Trophoblast cell (in vitro differentiated cells and primary cell): ENCODE results near the gene NR1I3.

ENCODE experiments used
- DNase-seq, 2 donors: peaks; one replicate each; pipeline ENCODE4 v3.0.0-alpha.2; 2016
- H2AFZ ChIP-seq: 2 replicates; pipeline ENCODE4 v1.6.1; 2013; ENCODE audit warnings: low read length, moderate library complexity, mild to moderate bottlenecking; ENCODE audit not compliant: insufficient read depth, poor library complexity
- H2AK5ac ChIP-seq: 2 replicates; pipeline ENCODE4 v1.6.1; 2013; ENCODE audit warnings: mild to moderate bottlenecking, low read length
- H2BK120ac ChIP-seq: 2 replicates; pipeline ENCODE4 v1.6.1; 2013; ENCODE audit warnings: low read length, mild to moderate bottlenecking, moderate library complexity; ENCODE audit not compliant: insufficient read depth, poor library complexity
- H2BK12ac ChIP-seq: 2 replicates; pipeline ENCODE4 v1.6.1; 2013; ENCODE audit warnings: mild to moderate bottlenecking, low read length, moderate library complexity
- H2BK5ac ChIP-seq: 2 replicates; pipeline ENCODE4 v1.6.1; 2013; ENCODE audit warnings: low read length, low read depth, moderate library complexity, mild to moderate bottlenecking; ENCODE audit not compliant: poor library complexity
- H3K14ac ChIP-seq: 2 replicates; pipeline ENCODE4 v1.6.1; 2013; ENCODE audit warnings: mild to moderate bottlenecking, low read length
- H3K18ac ChIP-seq: 2 replicates; pipeline ENCODE4 v1.6.1; 2013; ENCODE audit warnings: mild to moderate bottlenecking, low read length
- H3K23ac ChIP-seq: 2 replicates; pipeline ENCODE4 v1.6.1; 2013; ENCODE audit warnings: low read length
- H3K27ac ChIP-seq: 2 replicates; pipeline ENCODE4 v1.5.1; 2013; ENCODE audit warnings: low read depth, mild to moderate bottlenecking, inconsistent platforms, low read length, moderate library complexity
- H3K27me3 ChIP-seq: 2 replicates; pipeline ENCODE4 v1.6.1; 2013; ENCODE audit warnings: inconsistent platforms, mild to moderate bottlenecking, low read length, moderate library complexity; ENCODE audit not compliant: insufficient read depth
- H3K36me3 ChIP-seq, 2 experiments: 1 replicate in 1 of 2; 2 replicates in 1 of 2; pipeline ENCODE4 v1.6.1; 2013; ENCODE audit warnings: low read length in 2 of 2, mild to moderate bottlenecking in 2 of 2, moderate library complexity in 1 of 2; ENCODE audit not compliant: insufficient read depth in 2 of 2, control insufficient read depth in 1 of 2
- H3K4ac ChIP-seq: 2 replicates; pipeline ENCODE4 v1.6.1; 2013; ENCODE audit warnings: low read depth, mild to moderate bottlenecking, low read length, moderate library complexity
- H3K4me1 ChIP-seq, 2 experiments: 1 replicate in 1 of 2; 2 replicates in 1 of 2; pipeline ENCODE4 v1.6.1; 2013; ENCODE audit warnings: low read length in 2 of 2, mild to moderate bottlenecking in 2 of 2, moderate library complexity in 1 of 2; ENCODE audit not compliant: insufficient read depth in 2 of 2, control insufficient read depth in 1 of 2
- H3K4me2 ChIP-seq: 2 replicates; pipeline ENCODE4 v1.6.1; 2013; ENCODE audit warnings: inconsistent platforms, mild to moderate bottlenecking, low read length, moderate library complexity
- H3K4me3 ChIP-seq: 2 replicates; pipeline ENCODE4 v1.5.1; 2013; ENCODE audit warnings: mild to moderate bottlenecking, low read depth, low read length, inconsistent platforms
- H3K79me1 ChIP-seq: one replicate; pipeline ENCODE4 v1.6.1; 2013; ENCODE audit warnings: low read length
- H3K79me2 ChIP-seq: 2 replicates; pipeline ENCODE4 v1.6.1; 2013; ENCODE audit warnings: low read length, mild to moderate bottlenecking; ENCODE audit not compliant: control insufficient read depth, insufficient read depth, poor library complexity
- H3K9ac ChIP-seq: 2 replicates; pipeline ENCODE4 v1.6.1; 2013; ENCODE audit warnings: mild to moderate bottlenecking, low read length
- H3K9me3 ChIP-seq: 2 replicates; pipeline ENCODE4 v1.6.1; 2013; ENCODE audit warnings: low read depth, mild to moderate bottlenecking, control low read depth, inconsistent platforms, low read length; ENCODE audit not compliant: insufficient read depth
- H4K12ac ChIP-seq: 2 replicates; pipeline ENCODE4 v1.6.1; 2013; ENCODE audit warnings: low read depth, mild to moderate bottlenecking, low read length, moderate library complexity
- H4K8ac ChIP-seq: 2 replicates; pipeline ENCODE4 v1.6.1; 2013; ENCODE audit warnings: low read depth, mild to moderate bottlenecking, low read length, moderate library complexity
- H4K91ac ChIP-seq: one replicate; pipeline ENCODE4 v1.6.1; 2013; ENCODE audit warnings: low read depth, mild to moderate bottlenecking, low read length, moderate library complexity
- WGBS: extraction: QIAGEN DNeasy Blood & Tissue Kit; methylation state at CpG from one replicate; pipeline ENCODE4 v1.1.7; 2013; ENCODE audit warnings: missing lambda C conversion rate; ENCODE audit not compliant: insufficient read length, insufficient coverage; ENCODE audit errors: extremely low coverage; 5-methylcytosine and 5-hydroxymethylcytosine counted together

Gene NR1I3

GRCh38 chr1:161218301-161219077 lies 19.5 kb downstream of the NR1I3 start:
- no peak overlapping the region for H3K14ac ChIP-seq
- no peak overlapping the region for H4K8ac ChIP-seq
- no peak overlapping the region for H3K4me2 ChIP-seq
- no peaks in the 10 kb centered on the region for H3K9me3 ChIP-seq
- H3K4ac ChIP-seq: no peak overlapping the region
- H2AK5ac ChIP-seq: no peak overlapping the region
- H3K36me3 ChIP-seq: peaks cover 12 to 15% of the 10 kb centered on the region in 2 experiments
- no peak overlapping the region for H2AFZ ChIP-seq
- WGBS: no CpG with 5 or more reads among the region's 8 CpGs
- H3K79me1 ChIP-seq: peaks cover 24% of the 10 kb centered on the region
- no peaks in the 10 kb centered on the region for H3K27me3 ChIP-seq
- no peak overlapping the region for H3K4me3 ChIP-seq
- H2BK5ac ChIP-seq: no peak overlapping the region
- H3K79me2 ChIP-seq: no peaks in the 10 kb centered on the region
- no peak for DNase-seq
- no peak overlapping the region for H3K9ac ChIP-seq
- no peak overlapping the region for H4K12ac ChIP-seq
- H3K27ac ChIP-seq: no peak overlapping the region
- peaks cover 26 to 32% of the 10 kb centered on the region in 2 experiments for H3K4me1 ChIP-seq
- H3K18ac ChIP-seq: no peak overlapping the region
- no peak overlapping the region for H2BK120ac ChIP-seq
- H3K23ac ChIP-seq: no peak overlapping the region
- H2BK12ac ChIP-seq: peak overlapping the region; percentile 47
- peak overlapping the region; percentile 86 for H4K91ac ChIP-seq

DNA sequence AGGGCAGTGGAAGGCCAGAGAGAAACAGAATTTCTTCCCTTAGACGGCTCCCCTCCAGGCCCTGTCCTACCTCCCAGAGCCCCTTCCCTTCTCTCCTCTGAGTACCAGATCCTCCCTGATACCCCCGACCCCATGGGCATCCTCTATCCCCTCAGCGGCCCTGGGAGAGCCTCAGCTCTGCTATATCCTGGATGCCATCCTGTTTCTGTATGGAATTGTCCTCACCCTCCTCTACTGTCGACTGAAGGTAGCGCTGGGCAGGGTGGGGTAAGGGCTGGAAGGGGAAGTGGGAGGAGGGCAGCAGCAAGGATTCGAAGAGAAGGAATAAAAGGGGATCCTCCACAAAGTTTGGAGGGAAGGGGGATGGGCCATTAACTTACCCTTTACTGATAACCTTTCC lies 20.2 kb downstream of the NR1I3 start:
- Histone ChIP-seq H3K4me1 (peaks cover 26 to 32% of the 10 kb centered on the region in 2 experiments), H2BK120ac (peak overlapping the region; percentile 79), H2BK12ac (peak overlapping the region; percentile 51), H3K4me2 (no peak overlapping the region), H3K14ac (peak overlapping the region; percentile 81), H3K9me3 (no peaks in the 10 kb centered on the region), H4K8ac (peak overlapping the region; percentile 39), H3K79me2 (no peaks in the 10 kb centered on the region), H3K23ac (no peak overlapping the region), H3K27me3 (no peaks in the 10 kb centered on the region), H4K12ac (no peak overlapping the region), H3K9ac (no peak overlapping the region), H3K18ac (peak overlapping the region; percentile 66), H2BK5ac (peak overlapping the region; percentile 68), H3K4ac (peak overlapping the region; percentile 72), H3K4me3 (no peak overlapping the region), H4K91ac (peak overlapping the region; percentile 86), H2AK5ac (peak overlapping the region; percentile 90), H3K79me1 (peaks cover 22% of the 10 kb centered on the region), H3K36me3 (peaks cover 16 to 22% of the 10 kb centered on the region in 2 experiments), H2AFZ (no peak overlapping the region), H3K27ac (peak overlapping the region; percentile 85)
- WGBS: no CpG with 5 or more reads among the region's 6 CpGs
- no peak for DNase-seq

- H2BK5ac ChIP-seq: peak overlapping the region; percentile 68
- peaks cover 19% of the 10 kb centered on the region for H3K79me1 ChIP-seq
- peak overlapping the region; percentile 85 for H3K27ac ChIP-seq
- H2AFZ ChIP-seq: no peak overlapping the region
- H3K4me3 ChIP-seq: no peak overlapping the region
- H2BK12ac ChIP-seq: peak overlapping the region; percentile 51
- peak overlapping the region; percentile 79 for H2BK120ac ChIP-seq
- H3K9ac ChIP-seq: no peak overlapping the region
- H3K4me2 ChIP-seq: peak overlapping the region; percentile 2
- H3K4ac ChIP-seq: peak overlapping the region; percentile 72
- WGBS: no CpG with 5 or more reads among the region's 7 CpGs
- no peaks in the 10 kb centered on the region for H3K79me2 ChIP-seq
- peak; percentile 23 to 55 for DNase-seq
- H3K14ac ChIP-seq: peak overlapping the region; percentile 81
- H4K8ac ChIP-seq: peak overlapping the region; percentile 39
- H3K23ac ChIP-seq: no peak overlapping the region
- peaks cover 20 to 28% of the 10 kb centered on the region in 2 experiments for H3K36me3 ChIP-seq
- H3K4me1 ChIP-seq: peaks cover 26 to 32% of the 10 kb centered on the region in 2 experiments
- no peak overlapping the region for H4K12ac ChIP-seq
- H3K9me3 ChIP-seq: peaks cover 2% of the 10 kb centered on the region
- no peaks in the 10 kb centered on the region for H3K27me3 ChIP-seq
- peak overlapping the region; percentile 86 for H4K91ac ChIP-seq
- H2AK5ac ChIP-seq: no peak overlapping the region
- peak overlapping the region; percentile 66 for H3K18ac ChIP-seq
These were observed 20.9 kb downstream of the NR1I3 start for GRCh38 chr1:161216945-161217712.

GRCh38 chr1:161215076-161215475 lies 22.9 kb downstream of the NR1I3 start, which contains the start of gene FCER1G:
TSS of gene FCER1G (plus strand) at chr1:161215295. CDS start at chr1:161215322, 27 bp downstream.
- peak within 1 kb of the TSS; percentile 20 for H3K27ac ChIP-seq
- H4K8ac ChIP-seq: peak within 1 kb of the TSS; percentile 17
- peaks cover 2% of the 10 kb centered on the region for H3K9me3 ChIP-seq
- no peak within 1 kb of the TSS for H3K4me3 ChIP-seq
- no peak for DNase-seq
- no CpG with 5 or more reads among the region's 10 CpGs for WGBS
- H3K36me3 ChIP-seq: peaks cover 32 to 45% of the 10 kb centered on the region in 2 experiments
- H3K4ac ChIP-seq: no peak within 1 kb of the TSS
- H3K27me3 ChIP-seq: no peaks in the 10 kb centered on the region
- no peak within 1 kb of the TSS for H3K23ac ChIP-seq
- no peak within 1 kb of the TSS for H4K91ac ChIP-seq
- H3K4me2 ChIP-seq: no peak within 1 kb of the TSS
- no peak within 1 kb of the TSS for H3K14ac ChIP-seq
- H3K18ac ChIP-seq: no peak within 1 kb of the TSS
- H3K9ac ChIP-seq: no peak within 1 kb of the TSS
- no peak within 1 kb of the TSS for H4K12ac ChIP-seq
- peaks cover 14% of the 10 kb centered on the region for H3K79me1 ChIP-seq
- H3K4me1 ChIP-seq: peaks cover 26 to 31% of the 10 kb centered on the region in 2 experiments
- H2BK12ac ChIP-seq: no peak within 1 kb of the TSS
- no peaks in the 10 kb centered on the region for H3K79me2 ChIP-seq
- H2AFZ ChIP-seq: no peak within 1 kb of the TSS
- no peak within 1 kb of the TSS for H2BK120ac ChIP-seq
- H2AK5ac ChIP-seq: no peak within 1 kb of the TSS
- no peak within 1 kb of the TSS for H2BK5ac ChIP-seq
